ENCODE results near the gene CPLX4.
"Not testable (repeated sequence)": the region's sequence is repeated elsewhere in the genome, so short reads cannot be mapped to it uniquely, and the experiment has no call there.

CPLX4 gene

DNA sequence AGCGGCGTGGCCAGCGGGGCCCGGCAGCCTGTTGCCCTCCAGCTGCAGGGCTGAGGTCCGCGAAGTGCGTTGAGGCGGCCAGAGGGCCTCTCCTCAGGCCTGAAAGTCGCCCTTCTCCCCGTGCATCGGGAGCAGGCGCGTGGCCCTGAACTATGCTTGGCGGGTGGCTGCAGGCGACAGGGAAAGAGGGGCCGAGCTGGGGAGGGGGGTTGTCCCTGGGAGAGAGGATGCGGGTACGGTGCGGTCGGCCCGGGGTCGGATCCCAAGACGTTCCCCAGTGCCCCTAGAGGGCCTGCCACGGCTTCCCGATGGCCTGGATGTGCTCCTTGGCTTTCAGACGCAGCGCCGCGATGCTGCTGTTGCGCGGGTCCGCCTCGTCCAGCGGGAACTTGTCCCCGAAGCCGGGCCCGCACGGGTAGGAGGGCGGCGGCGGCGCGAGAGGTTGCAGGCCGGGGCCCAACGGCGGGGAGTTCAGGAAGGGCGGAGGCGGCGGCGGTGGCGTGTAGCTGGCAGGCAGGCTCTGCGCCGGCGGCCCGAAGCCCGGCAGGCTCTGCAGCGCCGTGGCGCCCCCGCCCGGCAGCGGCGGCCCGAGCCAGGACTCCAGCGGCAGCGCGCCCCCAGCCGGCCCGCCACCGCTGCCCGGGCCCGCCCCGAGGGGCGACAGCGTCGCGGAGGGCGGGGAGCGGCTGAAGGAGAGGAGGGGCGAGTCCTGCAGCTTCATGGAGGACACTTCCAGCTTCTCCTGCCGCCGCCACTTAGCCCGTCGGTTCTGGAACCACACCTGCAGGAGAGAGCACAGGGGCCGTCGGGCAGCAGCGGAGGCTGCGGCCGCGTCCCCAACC lies 49.5 kb downstream of the CPLX4 start:
- DNase-seq, result peak; percentile 62 to 68

DNA sequence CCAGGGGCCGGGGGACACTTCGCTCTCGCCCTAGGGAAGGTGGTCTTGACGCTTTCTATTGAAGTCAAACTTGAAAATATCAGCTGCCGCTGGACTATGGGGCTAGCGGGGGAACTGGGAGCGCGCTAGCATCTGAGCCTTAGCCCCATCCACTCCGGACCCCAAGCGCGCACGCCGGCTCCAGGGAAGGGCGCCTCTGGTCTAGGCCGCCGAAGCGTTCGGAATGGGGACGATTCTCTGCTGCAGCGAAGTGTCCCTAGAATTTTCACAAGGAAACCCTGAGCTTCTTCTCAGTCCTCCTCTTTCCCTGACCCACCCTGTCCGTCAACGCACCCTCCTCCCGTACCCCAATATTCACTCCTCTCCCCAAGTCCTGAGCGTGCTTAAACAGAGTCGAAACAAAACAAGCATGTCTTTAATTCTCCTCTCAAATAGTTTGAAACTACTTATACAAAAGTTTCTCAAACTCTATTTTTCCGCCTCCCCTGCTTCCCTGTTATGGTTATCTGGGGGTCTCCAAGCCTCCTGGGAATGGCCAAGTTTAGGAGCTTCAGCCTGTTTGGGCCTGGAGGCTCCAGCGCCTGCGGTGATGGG lies 50.2 kb downstream of the CPLX4 start:
- no peak for DNase-seq

DNA sequence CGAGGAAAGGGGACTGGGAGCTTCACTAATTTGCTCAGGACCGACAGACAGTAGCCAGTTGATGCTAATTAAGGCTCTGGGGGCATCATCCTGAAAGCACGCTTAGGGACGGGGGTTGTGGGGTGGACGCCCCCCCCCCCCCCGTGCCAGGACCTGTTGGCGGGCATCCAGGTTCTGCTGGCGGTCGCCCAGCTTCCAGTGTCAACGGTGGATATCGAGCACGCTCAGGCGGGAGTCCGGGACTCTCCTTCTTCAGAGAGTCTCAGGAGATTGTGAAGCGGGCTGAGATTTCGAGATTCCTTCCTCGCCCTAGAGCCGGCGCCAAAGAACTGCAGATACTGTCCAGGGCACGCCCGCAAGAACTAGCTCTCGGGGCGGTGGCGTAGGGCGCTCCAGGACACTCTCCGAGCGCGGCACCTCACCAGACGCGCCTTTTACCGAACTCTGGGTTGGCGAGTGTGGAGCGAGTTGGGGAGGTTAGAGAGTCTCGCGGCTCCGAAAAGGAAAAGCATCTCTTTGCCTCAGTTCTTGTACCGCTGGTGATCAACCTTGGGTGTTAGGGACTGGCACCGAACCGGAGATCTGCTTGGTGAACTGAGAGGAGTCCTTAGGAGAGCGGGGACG lies 50.8 kb downstream of the CPLX4 start:
- peak in 1 of 2 experiments; percentile 20 for DNase-seq

DNA sequence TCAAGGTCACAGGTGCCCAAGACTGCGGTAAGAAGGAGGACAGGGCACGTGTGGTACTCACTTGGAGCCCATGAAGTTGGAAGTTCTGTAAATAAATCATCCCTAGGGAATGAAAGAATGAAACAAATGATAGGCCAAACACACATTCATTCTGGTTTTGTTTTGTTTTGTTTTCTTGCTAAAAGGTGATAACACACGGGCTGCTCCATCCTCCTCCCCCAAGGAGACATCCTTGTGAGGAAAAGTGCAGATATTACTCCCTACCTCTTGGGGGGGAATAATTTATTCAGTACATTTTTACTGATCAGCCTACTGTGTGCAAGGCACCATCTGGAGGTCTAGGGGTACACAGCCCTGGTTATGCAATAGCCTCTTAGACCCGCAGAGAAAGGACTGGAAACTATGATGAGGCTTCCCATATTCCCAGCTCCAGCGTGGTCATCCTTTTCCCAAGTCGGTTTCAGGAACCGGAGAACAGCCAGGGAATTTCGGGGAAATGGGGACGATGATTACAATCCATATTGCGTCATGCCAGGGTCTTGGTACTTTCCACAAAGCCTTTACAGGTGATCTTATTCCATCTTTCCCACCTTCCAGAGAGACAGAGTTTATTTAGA lies 51.5 kb downstream of the CPLX4 start:
- no peak for DNase-seq

DNA sequence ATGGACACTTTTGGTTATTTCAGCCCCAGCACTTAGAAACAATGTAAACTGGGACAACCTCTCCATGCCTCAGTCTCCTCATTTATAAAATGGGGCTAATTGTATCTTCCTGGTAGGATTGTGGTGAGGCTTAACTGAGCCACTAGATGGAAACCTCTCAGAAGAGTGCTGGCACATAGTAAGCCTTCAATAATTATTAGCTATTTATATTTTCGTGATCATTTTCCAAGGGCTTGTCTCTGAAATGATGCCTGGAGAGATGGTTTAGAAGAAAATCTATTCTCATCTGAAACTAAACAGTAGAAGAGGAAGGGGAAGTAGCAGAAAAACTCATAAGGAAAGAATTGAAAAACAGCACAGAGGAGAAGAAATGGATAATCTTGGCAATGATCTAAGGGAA lies 52.0 kb downstream of the CPLX4 start:
- DNase-seq, result no peak

DNA sequence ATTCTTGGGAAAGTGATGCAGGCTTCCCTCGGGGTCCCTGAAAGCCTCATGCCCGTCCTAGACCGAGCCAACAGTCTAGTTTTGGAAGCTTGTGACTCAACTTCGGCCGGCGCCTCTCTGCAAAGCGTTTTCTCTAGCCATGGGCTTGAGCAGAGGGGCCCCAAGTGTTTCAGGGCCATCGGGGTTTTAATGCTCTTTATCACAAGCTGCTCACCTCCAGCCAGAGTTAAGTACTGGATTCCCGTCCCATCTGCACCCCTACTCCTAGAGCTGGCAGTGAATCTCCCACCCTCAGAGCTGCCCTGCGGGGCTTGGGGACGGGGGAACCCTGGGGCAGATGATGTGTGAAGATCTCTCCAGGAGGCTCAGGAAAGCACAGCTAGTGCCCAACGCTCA lies 52.5 kb downstream of the CPLX4 start:
- no peak for DNase-seq

DNA sequence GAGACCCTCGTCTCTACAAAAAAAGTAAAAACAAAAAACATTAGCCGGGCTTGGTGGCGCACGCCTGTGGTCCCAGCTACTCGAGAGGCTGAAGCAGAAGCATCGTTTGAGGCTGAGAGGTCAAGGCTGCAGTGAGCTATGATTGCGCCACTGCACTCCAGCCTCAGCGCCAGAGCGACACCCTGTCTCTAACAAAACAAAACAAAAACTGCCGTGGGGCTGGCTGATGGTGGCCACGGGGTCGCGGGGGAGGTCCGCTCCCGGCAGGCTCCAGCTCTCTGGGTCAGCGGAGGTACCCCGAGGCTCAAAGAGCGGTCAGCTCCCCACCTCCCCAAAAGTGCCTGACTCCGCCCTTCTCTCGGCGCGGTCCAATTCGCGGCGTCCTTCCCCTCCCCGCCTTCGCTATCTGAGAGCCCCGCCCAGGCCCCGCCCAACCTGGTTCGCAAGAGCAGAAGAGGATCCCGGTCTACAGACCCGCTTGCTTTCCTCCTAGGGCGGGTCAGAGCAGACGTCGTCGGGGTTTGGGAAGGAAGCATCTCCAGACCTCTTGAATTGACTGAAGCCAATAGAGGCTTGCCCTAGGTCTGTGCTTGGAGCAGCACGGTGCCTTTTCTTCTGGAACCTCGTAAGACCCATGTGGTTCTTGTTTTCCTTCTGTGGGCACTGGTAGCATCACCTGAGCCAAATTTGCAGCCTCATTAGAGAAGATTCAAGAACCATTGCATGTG lies 53.0 kb downstream of the CPLX4 start:
- peak; percentile 56 to 66 for DNase-seq

DNA sequence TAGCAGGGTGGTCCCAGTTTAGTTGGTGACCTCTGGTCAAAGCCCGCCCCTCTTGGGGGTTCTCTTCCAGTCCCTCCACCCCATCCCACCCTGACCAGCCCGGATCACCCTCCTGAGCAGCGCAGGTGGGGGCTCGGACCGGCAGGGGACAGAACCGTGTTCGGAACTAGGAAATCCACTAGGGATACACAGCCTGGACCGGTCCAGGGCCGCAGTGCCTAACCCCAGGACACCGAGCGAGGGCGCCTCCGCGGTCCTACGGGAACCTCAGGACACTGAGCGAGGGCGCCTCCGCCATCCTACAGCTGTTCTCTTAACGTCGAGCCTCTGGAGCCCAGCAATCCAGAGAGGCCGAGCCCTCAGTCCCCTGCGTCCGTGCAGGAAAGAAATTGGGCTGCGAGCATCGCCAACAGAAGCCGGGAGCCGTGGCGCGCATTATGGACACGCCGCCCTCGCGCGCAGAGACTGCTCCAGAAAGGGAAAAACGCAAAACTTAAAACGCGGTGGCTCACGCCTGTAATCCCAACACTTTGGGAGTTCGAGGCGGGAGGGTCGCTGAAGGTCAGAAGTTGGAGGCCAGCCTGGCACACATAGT lies 53.7 kb downstream of the CPLX4 start:
- no peak for DNase-seq

DNA sequence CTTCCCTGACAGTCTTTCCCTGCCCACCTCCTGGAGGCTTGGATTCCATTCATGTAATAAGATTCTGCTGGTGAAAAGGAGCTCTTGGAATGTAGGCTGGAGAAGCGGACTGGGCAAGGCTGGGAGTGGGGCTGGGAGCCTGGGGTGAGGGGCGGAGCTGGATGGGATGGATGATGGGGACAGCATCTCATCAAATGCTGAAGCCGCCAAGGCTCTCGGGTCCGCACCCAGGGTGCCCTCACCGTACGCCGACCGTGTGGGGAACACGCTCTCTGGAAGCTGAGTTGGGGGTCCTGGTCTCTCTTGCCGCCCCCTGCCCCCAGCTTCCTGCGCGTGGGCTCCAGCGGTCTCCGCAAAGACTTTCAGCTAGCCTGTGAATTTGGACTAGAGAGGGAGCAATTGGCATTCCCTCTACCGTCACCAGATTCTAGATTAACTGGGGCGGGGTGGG lies 54.3 kb downstream of the CPLX4 start:
- DNase-seq, result no peak

DNA sequence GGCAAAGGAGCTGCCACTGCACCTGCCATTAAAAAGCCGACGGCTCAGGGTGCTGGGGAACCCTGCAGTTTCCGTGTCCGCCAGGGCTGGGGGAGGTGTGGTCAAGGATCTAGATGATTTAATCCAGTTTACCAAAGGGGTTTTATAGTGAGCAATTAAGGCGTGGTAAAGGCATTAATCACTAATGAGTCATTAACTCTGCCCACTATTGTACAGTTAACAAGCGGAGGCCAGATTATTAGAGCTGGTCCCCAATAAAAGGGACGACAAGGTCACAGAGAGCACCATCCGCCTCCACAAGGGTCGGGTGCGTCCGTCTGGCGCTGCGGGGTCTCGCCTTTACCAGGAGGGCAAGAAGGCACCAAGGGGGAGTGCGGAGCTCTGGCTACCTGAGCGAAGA lies 54.8 kb downstream of the CPLX4 start:
- DNase-seq, result no peak

DNA sequence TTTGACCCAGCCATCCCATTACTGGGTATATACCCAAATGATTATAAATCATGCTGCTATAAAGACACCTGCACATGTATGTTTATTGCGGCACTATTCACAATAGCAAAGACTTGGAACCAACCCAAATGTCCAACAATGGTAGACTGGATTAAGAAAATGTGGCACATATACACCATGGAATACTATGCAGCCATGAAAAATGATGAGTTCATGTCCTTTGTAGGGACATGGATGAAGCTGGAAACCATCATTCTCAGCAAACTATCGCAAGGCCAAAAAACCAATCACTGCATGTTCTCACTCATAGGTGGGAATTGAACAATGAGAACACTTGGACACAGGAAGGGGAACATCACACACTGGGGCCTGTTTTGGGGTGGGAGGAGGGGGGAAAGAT lies 56.2 kb downstream of the CPLX4 start:
- DNase-seq, result not testable (repeated sequence)

DNA sequence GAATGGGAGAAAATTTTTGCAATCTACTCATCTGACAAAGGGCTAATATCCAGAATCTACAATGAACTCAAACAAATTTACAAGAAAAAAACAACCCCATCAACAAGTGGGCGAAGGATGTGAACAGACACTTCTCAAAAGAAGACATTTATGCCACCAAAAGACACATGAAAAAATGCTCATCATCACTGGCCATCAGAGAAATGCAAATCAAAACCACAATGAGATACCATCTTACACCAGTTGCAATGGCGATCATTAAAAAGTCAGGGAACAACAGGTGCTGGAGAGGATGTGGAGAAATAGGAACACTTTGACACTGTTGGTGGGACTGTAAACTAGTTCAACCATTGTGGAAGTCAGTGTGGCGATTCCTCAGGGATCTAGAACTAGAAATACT lies 56.6 kb downstream of the CPLX4 start:
- not testable (repeated sequence) for DNase-seq

DNA sequence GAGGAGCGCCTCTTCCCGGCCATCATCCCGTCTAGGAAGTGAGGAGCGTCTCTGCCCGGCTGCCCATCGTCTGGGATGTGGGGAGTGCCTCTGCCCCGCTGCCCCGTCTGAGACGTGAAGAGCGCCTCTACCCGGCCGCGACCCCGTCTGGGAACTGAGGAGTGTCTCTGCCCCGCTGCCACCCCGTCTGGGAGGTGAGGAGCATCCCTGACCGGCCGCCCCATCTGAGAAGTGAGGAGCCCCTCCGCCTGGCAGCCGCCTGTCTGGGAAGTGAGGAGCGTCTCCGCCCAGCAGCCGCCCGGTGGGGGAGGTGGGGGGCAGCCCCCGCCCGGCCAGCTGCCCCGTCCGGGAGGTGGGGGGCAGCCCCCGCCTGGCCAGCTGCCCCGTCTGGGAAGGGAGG lies 63.0 kb downstream of the CPLX4 start:
- DNase-seq, result not testable (repeated sequence)

DNA sequence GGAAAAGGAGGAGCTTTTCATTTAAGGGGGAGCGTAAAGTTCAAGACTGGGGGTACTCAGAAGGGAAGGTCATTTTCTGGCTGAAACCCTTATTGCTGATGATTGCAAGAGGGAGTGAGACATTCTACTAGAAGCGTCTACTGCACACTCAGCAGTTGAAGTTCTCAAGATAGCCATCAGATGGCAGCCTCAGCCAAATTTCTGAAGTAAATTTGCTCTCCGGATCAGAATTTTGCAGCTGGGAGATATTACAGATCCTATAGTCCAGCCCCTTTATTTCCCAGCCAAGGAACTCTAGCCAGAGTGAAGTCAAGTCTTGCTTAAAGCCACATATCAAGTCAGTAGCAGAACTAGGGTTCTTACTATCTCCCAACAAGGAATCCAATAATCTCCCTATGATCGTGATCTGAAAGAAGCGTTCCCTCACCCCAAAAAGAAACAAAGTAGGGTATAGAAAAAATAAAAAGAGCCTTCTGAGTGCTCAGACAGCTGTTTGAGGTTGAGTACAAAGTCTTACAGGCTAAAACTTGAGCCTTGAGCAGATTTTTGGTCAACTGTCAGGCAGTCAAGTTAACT lies 69.2 kb downstream of the CPLX4 start:
- peak in 1 of 2 experiments; percentile 47 for DNase-seq

DNA sequence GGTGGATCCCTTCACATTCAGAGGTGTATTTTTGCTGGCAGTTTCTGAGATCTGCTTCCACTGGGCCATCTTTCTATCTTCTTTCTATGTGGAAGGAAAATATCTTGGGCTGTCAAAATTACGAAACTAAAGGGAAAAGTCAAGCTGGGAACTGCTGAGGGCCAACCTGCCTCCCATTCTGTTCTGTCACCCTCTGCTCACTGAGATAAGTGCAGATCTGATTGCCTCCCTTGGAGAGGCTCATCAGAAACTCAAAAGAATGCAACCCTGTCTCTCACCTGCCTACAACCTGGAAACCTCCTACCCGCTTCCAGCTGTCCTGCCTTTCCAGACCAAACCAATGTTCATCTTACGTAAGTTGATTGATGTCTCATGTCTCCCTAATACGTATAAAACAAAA lies 71.7 kb downstream of the CPLX4 start:
- no peak for DNase-seq
